Body of pancreas (tissue), 4 donors: ENCODE data around the gene SEC24B.

ENCODE experiments used
- POLR2A ChIP-seq, 3 donors: fragments of 450-650 bp; IDR thresholded peaks; one replicate each; pipeline ENCODE4 v1.6.1; 2016; ENCODE audit warnings: antibody characterized with exemption in 3 of 3, mild to moderate bottlenecking in 2 of 3
- TF ChIP-seq, protein P1 (sequence below), 7 experiments: fragments of 450-650 bp in 4 of 7; fragments of 200-600 bp in 3 of 7; sonication (generic) in 3 of 7; IDR thresholded peaks; one replicate each; pipeline ENCODE4 v1.5.1; 2016 to 2019; ENCODE audit warnings: antibody characterized with exemption in 7 of 7

DNA sequence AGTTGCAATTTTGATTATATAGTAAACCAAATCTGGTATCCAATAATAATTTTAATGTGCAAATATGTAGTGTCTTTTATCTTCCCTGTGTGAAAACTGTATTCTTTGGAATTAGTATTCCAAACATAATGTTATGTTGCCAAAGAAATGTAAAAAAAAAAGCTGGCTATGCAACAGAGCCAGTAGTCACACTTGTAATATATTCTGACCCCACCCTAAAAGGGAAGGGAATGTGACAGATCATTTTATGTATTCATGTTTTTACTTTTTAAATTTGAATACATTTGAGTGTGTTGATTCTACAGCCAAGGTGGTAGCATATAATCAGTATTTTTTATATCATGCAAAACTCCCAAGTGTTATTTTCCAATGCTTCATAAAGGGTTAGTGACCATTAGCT is 98.6 kb downstream of the SEC24B start:
- TF ChIP-seq, protein P1, sequence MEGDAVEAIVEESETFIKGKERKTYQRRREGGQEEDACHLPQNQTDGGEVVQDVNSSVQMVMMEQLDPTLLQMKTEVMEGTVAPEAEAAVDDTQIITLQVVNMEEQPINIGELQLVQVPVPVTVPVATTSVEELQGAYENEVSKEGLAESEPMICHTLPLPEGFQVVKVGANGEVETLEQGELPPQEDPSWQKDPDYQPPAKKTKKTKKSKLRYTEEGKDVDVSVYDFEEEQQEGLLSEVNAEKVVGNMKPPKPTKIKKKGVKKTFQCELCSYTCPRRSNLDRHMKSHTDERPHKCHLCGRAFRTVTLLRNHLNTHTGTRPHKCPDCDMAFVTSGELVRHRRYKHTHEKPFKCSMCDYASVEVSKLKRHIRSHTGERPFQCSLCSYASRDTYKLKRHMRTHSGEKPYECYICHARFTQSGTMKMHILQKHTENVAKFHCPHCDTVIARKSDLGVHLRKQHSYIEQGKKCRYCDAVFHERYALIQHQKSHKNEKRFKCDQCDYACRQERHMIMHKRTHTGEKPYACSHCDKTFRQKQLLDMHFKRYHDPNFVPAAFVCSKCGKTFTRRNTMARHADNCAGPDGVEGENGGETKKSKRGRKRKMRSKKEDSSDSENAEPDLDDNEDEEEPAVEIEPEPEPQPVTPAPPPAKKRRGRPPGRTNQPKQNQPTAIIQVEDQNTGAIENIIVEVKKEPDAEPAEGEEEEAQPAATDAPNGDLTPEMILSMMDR (IDR thresholded peaks at IDR 0.05), result no peak
- no peak for TF ChIP-seq POLR2A (IDR thresholded peaks at IDR 0.05)
